AG04450 (cell line): Measurements from ENCODE around the gene NPM1. TPM values are rescaled to one million over a fixed set of nuclear protein-coding genes. Genes with fewer than 3 reads are reported as not detected.

Experiments used
- CTCF ChIA-PET: fragments of 300-600, 350-600 bp; formaldehyde crosslinking; extraction: SDS; loops from one replicate; lab custom pipeline; 2022; ENCODE audit warnings: antibody characterized with exemption, inconsistent platforms; lab: Charles Lee
- POLR2A ChIA-PET: fragments of 350-600 bp; formaldehyde crosslinking; extraction: SDS; loops from one replicate; lab custom pipeline; 2021; ENCODE audit warnings: antibody characterized with exemption, inconsistent platforms; lab: Yijun Ruan, JAX
- DNase-seq: peaks from one replicate; pipeline ENCODE4 v3.0.0-alpha.2; 2011; ENCODE audit warnings: low read depth, low spot score
- H3K27ac ChIP-seq: one replicate; pipeline ENCODE4 v1.5.1; 2012; ENCODE audit warnings: low read depth, low read length, control low read depth
- H3K27me3 ChIP-seq: one replicate; pipeline ENCODE4 v1.6.0; 2012; ENCODE audit warnings: low read length; ENCODE audit not compliant: control insufficient read depth, insufficient read depth
- H3K4me3 ChIP-seq: 2 replicates; pipeline ENCODE4 v1.5.1; 2011; ENCODE audit warnings: mild to moderate bottlenecking, low read depth, low read length, control low read depth
- H3K9me3 ChIP-seq: 2 replicates; pipeline ENCODE4 v1.5.1; 2012; ENCODE audit warnings: low read length; ENCODE audit not compliant: control insufficient read depth, insufficient read depth
- polyA plus RNA-seq: library from polyadenylated mRNA; depleted of rRNA; stranded (reverse); fragments of >200 nt; gene quantifications from 2 replicates; pipeline ENCODE4 v1.2.3, GENCODE V29; 2011
- TF ChIP-seq, protein P1 (sequence below): IDR thresholded peaks from 2 replicates; pipeline ENCODE4 v1.5.1; 2011; ENCODE audit warnings: low read depth, low read length, control low read depth, inconsistent platforms

Gene NPM1
- polyA plus RNA-seq, 1 experiment: 2,664 TPM

DNA sequence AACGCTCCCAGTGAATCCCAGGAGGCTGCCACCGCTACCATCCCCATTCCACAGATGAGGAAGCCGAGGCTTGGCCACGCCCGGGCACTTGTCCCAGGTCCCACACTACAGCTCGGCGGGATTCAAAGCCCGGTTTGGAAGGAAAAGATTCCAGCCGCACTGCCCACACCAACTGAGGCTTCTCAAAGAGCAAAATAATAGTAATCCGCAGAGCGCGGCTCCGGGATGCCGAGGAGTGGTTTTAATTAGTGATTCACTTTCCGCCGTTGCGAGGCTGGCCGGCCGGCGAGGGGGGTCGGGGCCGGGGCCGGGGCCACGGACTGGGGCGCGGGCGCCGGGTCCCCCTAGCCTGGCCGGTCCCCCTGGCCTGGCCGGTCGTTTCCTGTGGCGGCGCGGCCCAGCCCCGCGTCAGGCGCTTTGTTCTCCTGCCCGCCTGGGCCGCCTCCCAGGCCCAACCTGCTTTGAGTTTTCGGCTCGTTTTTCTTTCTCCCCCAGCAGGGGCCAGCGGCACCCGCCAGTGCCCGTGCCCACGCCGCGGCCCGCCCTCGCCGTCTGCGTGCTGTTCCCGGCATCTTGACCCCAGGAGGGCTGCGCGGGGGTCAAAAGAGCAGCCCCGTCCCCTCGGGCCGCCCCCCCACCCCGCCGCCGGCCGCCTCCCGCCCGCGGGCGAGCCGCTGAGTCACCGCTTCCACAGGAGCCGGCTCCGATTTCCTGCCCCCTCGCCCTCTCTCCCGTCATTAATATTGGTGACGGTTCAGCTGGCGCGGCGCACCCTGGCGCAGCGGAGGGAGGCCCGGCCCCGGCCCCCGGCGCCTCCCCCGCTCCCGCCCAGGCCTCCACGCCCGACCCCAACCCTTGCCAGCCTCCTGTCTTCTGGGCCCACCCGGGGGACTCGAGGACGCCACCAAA lies 63.0 kb downstream of the NPM1 start:
- DNase-seq: peak; percentile 27
- H3K27ac ChIP-seq: peak overlapping the region; percentile 87
- TF ChIP-seq, protein P1, sequence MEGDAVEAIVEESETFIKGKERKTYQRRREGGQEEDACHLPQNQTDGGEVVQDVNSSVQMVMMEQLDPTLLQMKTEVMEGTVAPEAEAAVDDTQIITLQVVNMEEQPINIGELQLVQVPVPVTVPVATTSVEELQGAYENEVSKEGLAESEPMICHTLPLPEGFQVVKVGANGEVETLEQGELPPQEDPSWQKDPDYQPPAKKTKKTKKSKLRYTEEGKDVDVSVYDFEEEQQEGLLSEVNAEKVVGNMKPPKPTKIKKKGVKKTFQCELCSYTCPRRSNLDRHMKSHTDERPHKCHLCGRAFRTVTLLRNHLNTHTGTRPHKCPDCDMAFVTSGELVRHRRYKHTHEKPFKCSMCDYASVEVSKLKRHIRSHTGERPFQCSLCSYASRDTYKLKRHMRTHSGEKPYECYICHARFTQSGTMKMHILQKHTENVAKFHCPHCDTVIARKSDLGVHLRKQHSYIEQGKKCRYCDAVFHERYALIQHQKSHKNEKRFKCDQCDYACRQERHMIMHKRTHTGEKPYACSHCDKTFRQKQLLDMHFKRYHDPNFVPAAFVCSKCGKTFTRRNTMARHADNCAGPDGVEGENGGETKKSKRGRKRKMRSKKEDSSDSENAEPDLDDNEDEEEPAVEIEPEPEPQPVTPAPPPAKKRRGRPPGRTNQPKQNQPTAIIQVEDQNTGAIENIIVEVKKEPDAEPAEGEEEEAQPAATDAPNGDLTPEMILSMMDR: no peak
- CTCF ChIA-PET: interaction anchor here (0.6 kb wide), 1 partner anchor 461 kb away, joined by 3 read pairs; no protein-coding TSS in a partner anchor
- POLR2A ChIA-PET: no interaction called here
- H3K4me3 ChIP-seq: peak overlapping the region; percentile 45
- H3K27me3 ChIP-seq: no peaks in the 10 kb centered on the region
- no peaks in the 10 kb centered on the region for H3K9me3 ChIP-seq

DNA sequence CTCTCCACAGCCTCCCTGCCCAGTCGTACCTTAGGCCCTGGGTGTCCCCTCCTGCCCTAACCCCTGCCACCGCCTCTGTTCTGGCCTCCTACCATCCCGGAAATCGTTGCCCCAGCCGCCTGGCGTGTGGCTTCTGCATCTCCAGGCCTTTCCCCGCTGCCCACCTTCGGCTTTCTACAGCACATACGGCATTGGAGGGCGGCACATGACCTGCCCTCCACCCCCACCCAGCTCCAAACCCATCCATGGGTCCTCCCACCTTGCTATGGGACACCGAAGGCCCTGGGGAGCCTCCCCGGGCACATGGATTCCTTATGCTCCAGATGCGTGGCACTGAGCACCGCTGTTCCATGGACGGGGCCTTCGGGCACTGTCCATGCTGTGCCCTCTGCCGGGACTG lies 63.8 kb downstream of the NPM1 start:
- H3K27ac ChIP-seq: no peak overlapping the region
- DNase-seq: no peak
- H3K27me3 ChIP-seq: no peaks in the 10 kb centered on the region
- TF ChIP-seq, protein P1: no peak
- ChIA-PET POLR2A (no interaction called here), CTCF (interaction anchor here (0.6 kb wide), 1 partner anchor 460 kb away, joined by 3 read pairs; no protein-coding TSS in a partner anchor)
- no peak overlapping the region for H3K4me3 ChIP-seq
- H3K9me3 ChIP-seq: no peaks in the 10 kb centered on the region; the same call in 1 of the 2 replicates

DNA sequence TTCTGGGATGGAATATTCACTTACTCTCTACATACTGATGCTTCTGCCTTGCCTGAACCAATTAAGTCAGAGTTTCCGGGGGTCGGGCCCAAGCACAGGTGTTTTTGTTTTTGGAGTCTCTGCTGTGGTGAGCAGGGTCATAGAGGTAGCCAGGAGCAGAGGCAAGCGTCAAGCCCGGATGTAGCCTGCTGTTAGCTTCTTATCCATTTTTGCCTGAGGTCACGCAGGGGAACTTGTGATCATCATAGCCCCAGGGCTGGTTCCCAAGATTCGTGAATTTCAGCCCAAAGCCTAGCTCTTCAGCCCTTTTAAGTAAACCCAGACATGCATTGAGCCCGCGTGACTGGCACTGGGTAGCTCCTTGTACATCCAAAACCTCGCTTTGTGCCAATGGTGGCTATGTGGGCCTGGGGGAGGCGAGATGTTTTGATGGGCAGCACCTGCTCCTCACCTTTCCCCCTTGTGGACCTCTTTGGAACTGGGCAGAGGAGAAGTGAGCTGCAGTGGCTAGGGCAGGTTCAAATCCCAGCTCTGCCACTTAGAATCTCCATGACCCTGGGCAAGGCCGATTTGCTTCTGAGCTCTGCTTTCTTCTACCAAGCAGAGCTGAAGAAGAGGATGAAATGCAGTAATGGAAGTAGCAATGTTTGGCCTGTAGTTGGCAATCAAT lies 65.5 kb downstream of the NPM1 start:
- POLR2A ChIA-PET: no interaction called here
- DNase-seq: no peak
- TF ChIP-seq, protein P1: no peak
- no peak overlapping the region for H3K27ac ChIP-seq
- no peaks in the 10 kb centered on the region for H3K27me3 ChIP-seq
- no peak overlapping the region for H3K4me3 ChIP-seq
- no peaks in the 10 kb centered on the region; the same call in 1 of the 2 replicates for H3K9me3 ChIP-seq
- CTCF ChIA-PET: no interaction called here

DNA sequence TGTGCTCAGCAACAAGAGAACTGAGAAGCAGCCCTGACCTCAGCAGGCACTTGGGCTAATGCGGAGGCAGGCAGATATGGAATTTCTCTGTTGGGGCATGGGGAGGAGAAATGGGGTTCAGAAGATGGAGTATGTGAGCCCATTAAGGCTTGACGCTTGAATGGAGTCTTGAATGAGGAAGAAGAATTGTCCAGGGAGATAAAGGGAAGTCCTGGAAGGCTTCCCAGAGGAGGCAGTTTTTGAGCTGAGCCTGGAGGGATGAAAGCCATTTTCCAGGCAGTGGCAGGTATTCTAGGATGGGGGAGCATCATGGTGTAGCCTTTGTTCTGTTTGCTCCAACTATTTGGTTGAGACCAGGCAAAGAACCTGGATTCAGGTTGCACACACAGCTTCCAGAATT lies 66.3 kb downstream of the NPM1 start:
- CTCF ChIA-PET: no interaction called here
- no peaks in the 10 kb centered on the region; the same call in 1 of the 2 replicates for H3K9me3 ChIP-seq

More for the DNA sequence above, 66.3 kb downstream of the NPM1 start:
- DNase-seq: no peak
- TF ChIP-seq, protein P1: no peak
- Histone ChIP-seq H3K27ac (no peak overlapping the region), H3K27me3 (no peaks in the 10 kb centered on the region), H3K4me3 (no peak overlapping the region)
- POLR2A ChIA-PET: no interaction called here
